Endothelial cell of umbilical vein (primary cell): ENCODE data around the gene TMC6. TPM values are rescaled to one million over a fixed set of nuclear protein-coding genes. Genes with fewer than 3 reads are reported as not detected.

Experiments
- BruUV-seq: library from RNA; stranded (reverse); fragments of 400-500 nt; replicated peaks from 2 replicates; lab custom pipeline; 2021; lab: Mats Ljungman, UMichigan
- CTCF ChIA-PET: fragments of 300-600, 350-600 bp; sonication (Branson Sonifier 250); formaldehyde crosslinking; loops from one replicate; lab custom pipeline; 2021; ENCODE audit warnings: antibody characterized with exemption, inconsistent platforms; lab: Charles Lee
- POLR2A ChIA-PET: fragments of 300-600, 350-600 bp; sonication (Branson Sonifier 250); formaldehyde crosslinking; loops from one replicate; lab custom pipeline; 2021; ENCODE audit warnings: antibody characterized with exemption, inconsistent platforms; lab: Charles Lee
- DNase-seq: peaks from one replicate; pipeline ENCODE4 v3.0.0-alpha.2; 2011; ENCODE audit warnings: low read depth, low spot score
- FAIRE-seq: peaks from 2 replicates; lab custom pipeline; 2011; peaks lifted over from hg19 to GRCh38; lab: Jason Lieb, UNC
- H2AFZ ChIP-seq: 2 replicates; pipeline ENCODE4 v1.6.0; 2012; ENCODE audit warnings: low read depth, low read length, control low read depth, inconsistent platforms
- H3K27ac ChIP-seq: 2 replicates; pipeline ENCODE4 v1.5.1; 2011; ENCODE audit warnings: low read depth, mild to moderate bottlenecking, control low read depth, low read length, moderate library complexity; ENCODE audit not compliant: insufficient read depth
- H3K27me3 ChIP-seq, 2 experiments: 2 replicates each; pipeline versions ENCODE4 v1.6.0 to v1.6.1; 2011; ENCODE audit warnings: low read length in 2 of 2, mixed read lengths in 1 of 2; ENCODE audit not compliant: control insufficient read depth in 2 of 2, insufficient read depth in 2 of 2
- H3K36me3 ChIP-seq, 2 experiments: 2 replicates in 1 of 2; 3 replicates in 1 of 2; pipeline ENCODE4 v1.5.1; 2011; ENCODE audit warnings: low read length in 2 of 2, mild to moderate bottlenecking in 1 of 2, moderate library complexity in 1 of 2; ENCODE audit not compliant: control insufficient read depth in 2 of 2, insufficient read depth in 2 of 2; ENCODE audit errors: extremely low read depth in 1 of 2
- H3K4me1 ChIP-seq: 3 replicates; pipeline ENCODE4 v1.5.1; 2011; ENCODE audit warnings: mild to moderate bottlenecking, low read length; ENCODE audit not compliant: control insufficient read depth, insufficient read depth; ENCODE audit errors: extremely low read depth
- H3K4me2 ChIP-seq: 2 replicates; pipeline ENCODE4 v1.6.1; 2011; ENCODE audit warnings: low read length, control low read depth, mixed read lengths; ENCODE audit not compliant: insufficient read depth
- H3K4me3 ChIP-seq, 3 experiments: fragments of 200-600 bp in 1 of 3; sonication (generic), shearing (Covaris generic) in 1 of 3; replicated peaks in 1 of 3; 2 replicates each; pipeline ENCODE4 v1.5.1; 2011 to 2016; ENCODE audit warnings: control low read depth in 3 of 3, low read length in 3 of 3, mild to moderate bottlenecking in 2 of 3, inconsistent platforms in 1 of 3, low read depth in 1 of 3, moderate library complexity in 1 of 3; ENCODE audit not compliant: insufficient read depth in 1 of 3
- H3K79me2 ChIP-seq: 2 replicates; pipeline ENCODE4 v1.6.0; 2012; ENCODE audit warnings: low read length, inconsistent platforms; ENCODE audit not compliant: control insufficient read depth, insufficient read depth
- H3K9ac ChIP-seq: replicated peaks from 2 replicates; pipeline ENCODE3; 2011; ENCODE audit warnings: low read length, control low read depth; ENCODE audit not compliant: insufficient read depth; ENCODE audit errors: extremely low read depth
- H3K9me1 ChIP-seq: replicated peaks from 3 replicates; pipeline ENCODE4 v1.6.0; 2011; ENCODE audit warnings: mild to moderate bottlenecking, low read length; ENCODE audit not compliant: control insufficient read depth, insufficient read depth; ENCODE audit errors: extremely low read depth
- H3K9me3 ChIP-seq: replicated peaks from 2 replicates; pipeline ENCODE4 v1.5.1; 2012; ENCODE audit warnings: low read length, inconsistent platforms; ENCODE audit not compliant: control insufficient read depth, insufficient read depth
- H4K20me1 ChIP-seq: replicated peaks from 2 replicates; pipeline ENCODE3; 2011; ENCODE audit warnings: mild to moderate bottlenecking, low read length; ENCODE audit not compliant: control insufficient read depth, insufficient read depth; ENCODE audit errors: extremely low read depth
- CTCF ChIP-seq, 2 donors: IDR thresholded peaks; 1 replicate in 1 of 2; 2 replicates in 1 of 2; pipeline ENCODE4 v1.5.1; 2011; ENCODE audit warnings: low read length in 2 of 2, mild to moderate bottlenecking in 2 of 2, moderate library complexity in 2 of 2, control low read depth in 1 of 2, inconsistent platforms in 1 of 2, low read depth in 1 of 2; ENCODE audit not compliant: insufficient read depth in 1 of 2; ENCODE audit errors: extremely low read depth in 1 of 2
- FOS ChIP-seq: IDR thresholded peaks from 2 replicates; pipeline ENCODE4 v1.6.1; 2011; ENCODE audit warnings: mild to moderate bottlenecking, low read length, moderate library complexity, borderline replicate concordance; ENCODE audit not compliant: insufficient read depth
- JUN ChIP-seq: IDR thresholded peaks from 2 replicates; pipeline ENCODE4 v1.6.1; 2011; ENCODE audit warnings: borderline replicate concordance, low read depth; ENCODE audit not compliant: insufficient read length, insufficient read depth
- MAX ChIP-seq: IDR thresholded peaks from 2 replicates; pipeline ENCODE4 v1.6.1; 2011; ENCODE audit not compliant: insufficient read depth, insufficient read length
- POLR2A ChIP-seq: IDR thresholded peaks from 2 replicates; pipeline ENCODE4 v1.6.1; 2012; ENCODE audit warnings: low read depth, mild to moderate bottlenecking, control low read depth, low read length
- dilution Hi-C: fragments of 300-500 bp; cut with MboI; formaldehyde crosslinking; loops from one replicate; pipeline ENCODE4 v1.15.0; 2019; ENCODE audit warnings: low sequenced_read_pairs; ENCODE audit not compliant: extremely low pct_ligation_motif_present
- intact Hi-C: fragments of 100-400 bp; cut with micrococcal nuclease; formaldehyde crosslinking; loops from one replicate; pipeline ENCODE4 v1.10.0; 2022
- polyA plus RNA-seq, 4 experiments: library from polyadenylated mRNA; depleted of rRNA in 3 of 4; stranded (reverse) in 3 of 4; unstranded in 1 of 4; fragments of >200 nt; gene quantifications; 2 replicates each; pipeline versions ENCODE4 v1.2.1 to v1.2.3, GENCODE V29; 2011 to 2012; ENCODE audit warnings: missing spikeins in 1 of 4
- total RNA-seq: library from RNA; stranded (reverse); gene quantifications from 2 replicates; pipeline ENCODE4 v1.2.3, GENCODE V29; 2021

The TMC6 gene
- total and polyA plus RNA-seq, 2 donors (not counting 3 experiments of a cell fraction or from before 2014, with no cell fraction given): 23.2 to 72.4 TPM

GRCh38 chr17:78081551-78081950 lies 47.0 kb downstream of the TMC6 start:
- dilution Hi-C loops: no loop called here
- H3K79me2 ChIP-seq: no peaks in the 10 kb centered on the region

More at GRCh38 chr17:78081551-78081950, 47.0 kb downstream of the TMC6 start:
- no peaks in the 10 kb centered on the region for H3K9me1 ChIP-seq
- no peaks in the 10 kb centered on the region for H3K27me3 ChIP-seq
- H3K9ac ChIP-seq: no peak overlapping the region
- H3K27ac ChIP-seq: no peak overlapping the region
- H2AFZ ChIP-seq: no peak overlapping the region
- H3K4me1 ChIP-seq: no peaks in the 10 kb centered on the region
- FAIRE-seq (no peak), DNase-seq (no peak)
- no peak overlapping the region for H3K4me3 ChIP-seq
- intact Hi-C loops: no loop called here
- ChIA-PET CTCF (no interaction called here), POLR2A (no interaction called here)
- peaks cover 3 to 19% of the 10 kb centered on the region in 2 experiments for H3K36me3 ChIP-seq
- no TSS peak for BruUV-seq
- TF ChIP-seq FOS (no peak), POLR2A (no peak), MAX (no peak), CTCF (IDR thresholded peaks at IDR 0.05; ENCODE audit: extremely low read depth in 1 of 2, insufficient read depth in 1 of 2, low read depth in 1 of 2, low read length in 2 of 2) (no peak), JUN (no peak)
- no peaks in the 10 kb centered on the region for H3K9me3 ChIP-seq
- H4K20me1 ChIP-seq: no peaks in the 10 kb centered on the region
- H3K4me2 ChIP-seq: no peak overlapping the region
